RWPE1 (cell line): Measurements from ENCODE around the gene FAM110D.

Experiments
- CTCF ChIA-PET: fragments of 350-600 bp; sonication (Branson Sonifier 250); formaldehyde crosslinking; extraction: SDS; loops from one replicate; lab custom pipeline; 2021; lab: Yijun Ruan, JAX
- POLR2A ChIA-PET: fragments of 400-600 bp; formaldehyde crosslinking; extraction: SDS; loops from one replicate; lab custom pipeline; 2020; ENCODE audit warnings: antibody characterized with exemption; ENCODE audit not compliant: low non-redundant PET; lab: Yijun Ruan, JAX
- DNase-seq: peaks from one replicate; pipeline ENCODE4 v3.0.0; 2012; ENCODE audit warnings: low spot score
- H3K27ac ChIP-seq: fragments of 450-650 bp; 2 replicates; pipeline ENCODE4 v1.5.1; 2017
- TF ChIP-seq, protein P1 (sequence below): fragments of 450-650 bp; conservative IDR thresholded peaks from 2 replicates; pipeline ENCODE4 v1.5.1; 2017; ENCODE audit warnings: low read depth, mild to moderate bottlenecking

FAM110D gene

GRCh38 chr1:26169669-26170471, 11.0 kb downstream of the FAM110D start, which contains the start of gene ZNF593:
ZNF593 (plus strand) TSS chr1:26169908; CDS start chr1:26169984, 76 bp downstream.
- POLR2A ChIA-PET = no interaction called here

DNA sequence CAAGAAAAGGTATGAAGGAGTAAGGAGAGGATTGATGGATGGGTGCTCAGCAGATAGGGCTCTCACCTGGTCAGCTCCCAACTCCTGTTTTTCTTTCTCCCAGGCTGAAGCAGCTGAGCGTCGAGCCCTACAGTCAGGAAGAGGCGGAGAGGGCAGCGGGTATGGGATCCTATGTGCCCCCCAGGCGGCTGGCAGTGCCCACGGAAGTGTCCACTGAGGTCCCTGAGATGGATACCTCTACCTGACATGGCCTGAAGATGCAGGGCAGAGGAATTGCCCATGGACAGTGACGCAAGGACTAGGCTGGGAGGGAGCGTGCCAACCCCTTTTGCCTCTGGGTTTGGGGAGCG, 11.6 kb downstream of the FAM110D start:
- TF ChIP-seq, protein P1, sequence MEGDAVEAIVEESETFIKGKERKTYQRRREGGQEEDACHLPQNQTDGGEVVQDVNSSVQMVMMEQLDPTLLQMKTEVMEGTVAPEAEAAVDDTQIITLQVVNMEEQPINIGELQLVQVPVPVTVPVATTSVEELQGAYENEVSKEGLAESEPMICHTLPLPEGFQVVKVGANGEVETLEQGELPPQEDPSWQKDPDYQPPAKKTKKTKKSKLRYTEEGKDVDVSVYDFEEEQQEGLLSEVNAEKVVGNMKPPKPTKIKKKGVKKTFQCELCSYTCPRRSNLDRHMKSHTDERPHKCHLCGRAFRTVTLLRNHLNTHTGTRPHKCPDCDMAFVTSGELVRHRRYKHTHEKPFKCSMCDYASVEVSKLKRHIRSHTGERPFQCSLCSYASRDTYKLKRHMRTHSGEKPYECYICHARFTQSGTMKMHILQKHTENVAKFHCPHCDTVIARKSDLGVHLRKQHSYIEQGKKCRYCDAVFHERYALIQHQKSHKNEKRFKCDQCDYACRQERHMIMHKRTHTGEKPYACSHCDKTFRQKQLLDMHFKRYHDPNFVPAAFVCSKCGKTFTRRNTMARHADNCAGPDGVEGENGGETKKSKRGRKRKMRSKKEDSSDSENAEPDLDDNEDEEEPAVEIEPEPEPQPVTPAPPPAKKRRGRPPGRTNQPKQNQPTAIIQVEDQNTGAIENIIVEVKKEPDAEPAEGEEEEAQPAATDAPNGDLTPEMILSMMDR = no peak
- peak overlapping the region; percentile 55 for H3K27ac ChIP-seq
- DNase-seq = no peak
- ChIA-PET CTCF (interaction anchor here (0.7 to 1.6 kb wide), 9 partner anchors 9 to 163 kb away, joined by 3 to 15 read pairs (median 4); partner anchors contain the start of gene CEP85), POLR2A (no interaction called here)

More at GRCh38 chr1:26169669-26170471, 11.0 kb downstream of the FAM110D start, which contains the start of gene ZNF593:
- DNase-seq = peak; percentile 93
- H3K27ac ChIP-seq = peak within 1 kb of the TSS; percentile 55
- TF ChIP-seq, protein P1 = peak; percentile 93
- CTCF ChIA-PET = interaction anchor here (0.5 to 1.6 kb wide), 18 partner anchors 9 to 928 kb away, joined by 3 to 15 read pairs (median 4); partner anchors contain the start of gene CEP85

DNA sequence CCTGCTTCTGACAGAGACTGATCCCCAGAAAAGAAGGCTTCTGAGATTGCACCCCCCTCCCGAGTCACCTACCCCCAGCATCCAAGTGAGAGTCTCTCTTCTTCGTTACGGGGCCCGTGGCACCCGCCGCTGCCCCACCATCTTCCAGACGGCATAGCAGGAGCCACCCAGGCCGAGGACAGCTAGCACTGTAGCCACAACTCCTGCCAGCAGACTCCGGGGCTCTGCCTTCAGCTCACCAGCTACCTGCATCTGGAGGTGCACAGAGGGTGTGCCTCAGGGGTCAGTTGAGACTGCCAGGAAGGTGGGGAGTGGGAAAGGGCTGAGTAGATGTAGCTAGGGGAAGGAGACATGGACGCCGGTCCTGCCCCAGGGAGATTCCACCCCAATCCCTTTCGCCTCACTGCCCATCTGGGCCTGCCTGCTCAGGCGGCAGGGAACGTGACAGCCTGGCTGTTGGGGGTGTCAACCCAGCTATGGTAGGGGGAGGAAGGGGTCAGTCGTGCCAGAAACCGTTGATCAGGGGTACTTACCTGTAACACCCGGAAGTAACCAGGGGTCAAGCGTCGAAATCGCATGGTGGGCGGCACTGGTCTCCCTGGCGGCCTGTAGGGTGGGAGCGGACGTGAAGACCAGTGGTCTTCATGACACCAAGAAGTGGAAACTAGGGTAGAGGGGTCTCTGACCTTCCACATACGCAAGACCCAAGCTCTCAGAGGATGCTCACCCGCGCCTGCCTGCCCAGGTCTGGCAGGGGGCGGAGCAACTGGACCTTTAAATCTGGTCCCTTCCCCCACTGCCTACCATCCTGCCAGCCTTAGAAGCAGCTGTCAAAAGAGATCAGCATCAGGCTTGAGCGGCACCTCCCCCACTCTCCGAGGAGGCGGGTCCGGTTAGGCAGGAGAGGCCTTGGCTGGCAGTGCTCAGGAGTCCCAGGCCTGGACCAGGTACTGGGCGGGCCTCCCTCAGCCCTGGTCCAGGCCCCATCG, 12.5 kb downstream of the FAM110D start, which contains the start of gene ZNF593OS:
ZNF593OS (minus strand) TSS at position 749 of the 989 bp plus-strand sequence; CDS start at position 578, 171 bp downstream.
- no peak for DNase-seq
- CTCF ChIA-PET = interaction anchor here (1.3 kb wide), 1 partner anchor 62 kb away, joined by 10 read pairs; the partner anchor contains the start of gene CEP85
- peak within 1 kb of the TSS; percentile 55 for H3K27ac ChIP-seq
- POLR2A ChIA-PET = interaction anchor here (0.6 kb wide), 1 partner anchor 239 kb away, joined by 5 read pairs; the partner anchor contains the start of gene LIN28A
- TF ChIP-seq, protein P1 = no peak

GRCh38 chr1:26175346-26175745, 16.5 kb downstream of the FAM110D start:
- no peak for DNase-seq
- CTCF ChIA-PET = no interaction called here
- POLR2A ChIA-PET = no interaction called here
- H3K27ac ChIP-seq = no peak overlapping the region
- TF ChIP-seq, protein P1 = no peak

DNA sequence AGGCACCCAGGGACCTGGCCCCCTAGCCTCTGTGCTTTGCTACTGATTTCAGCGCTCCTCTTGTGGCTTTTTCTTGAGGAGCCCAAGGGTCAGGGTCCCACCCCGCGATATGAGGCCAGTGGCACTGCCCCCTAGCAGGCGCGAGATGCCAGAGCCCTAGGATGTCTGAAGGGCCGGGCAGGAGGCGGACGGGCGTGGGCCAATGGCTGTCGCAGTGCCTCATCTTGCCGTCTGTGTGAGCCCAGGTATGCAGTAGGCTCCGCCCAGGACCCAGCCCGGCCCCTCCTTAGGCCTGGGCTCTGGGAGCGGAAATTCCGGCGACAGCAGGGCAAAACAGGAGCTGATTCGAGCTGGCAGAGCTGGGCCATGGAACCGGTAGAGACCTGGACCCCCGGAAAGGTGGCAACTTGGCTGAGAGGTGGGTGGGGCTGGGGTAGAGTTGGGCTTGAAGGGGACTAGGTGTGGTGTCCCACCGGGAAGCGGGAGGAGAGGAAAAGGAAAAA, 18.4 kb downstream of the FAM110D start, which contains the start of gene CNKSR1:
CNKSR1 (plus strand) TSS at position 310 of the 503 bp plus-strand sequence; CDS start at position 367, 57 bp downstream.
- peak within 1 kb of the TSS; percentile 70 for H3K27ac ChIP-seq
- ChIA-PET POLR2A (interaction anchor here (1.2 kb wide), 1 partner anchor 67 kb away, joined by 5 read pairs; no protein-coding TSS in a partner anchor), CTCF (interaction anchor here (0.5 to 1.0 kb wide), 5 partner anchors 56 to 650 kb away, joined by 3 to 8 read pairs (median 4); partner anchors contain the start of gene CEP85)
- TF ChIP-seq, protein P1 = no peak; the same call in 1 of the 2 replicates
- DNase-seq = peak; percentile 83
